Frontal cortex (tissue), 1 donor: Measurements from ENCODE around the gene TADA1. TPM values are rescaled to one million over a fixed set of nuclear protein-coding genes. Genes with fewer than 3 reads are reported as not detected.

Source experiments
- total RNA-seq: library from RNA; depleted of rRNA; stranded (reverse); fragments of >200 nt; gene quantifications from one replicate; pipeline ENCODE4 v1.2.3, GENCODE V29; 2014

TADA1 gene
- total RNA-seq, 1 donor from 2014 or later, result 66.9 TPM

Other genes starting within 250 kb of the TADA1 start
- 62.4 TPM for gene POGK, start 36.8 kb downstream of the TADA1 start, total RNA-seq
- gene ILDR2, start 99.3 kb upstream of the TADA1 start, total RNA-seq, result 22.8 TPM
- 1.2 TPM for gene MAEL, start 113.0 kb upstream of the TADA1 start, total RNA-seq
- gene GPA33, start 214.1 kb upstream of the TADA1 start, total RNA-seq, result not detected
- gene STYXL2, start 217.8 kb upstream of the TADA1 start, total RNA-seq, result 0.41 TPM